Panc1 (cell line): ENCODE measurements around the gene RTL3. TPM values are rescaled to one million over a fixed set of nuclear protein-coding genes. Genes with fewer than 3 reads are reported as not detected.
"Not testable (repeated sequence)": the region's sequence is repeated elsewhere in the genome, so short reads cannot be mapped to it uniquely, and the experiment has no call there.

Experiments
- ATAC-seq: fragments of 200-7000 bp; cut with Tn5 transposase; 2 replicates; pipeline ENCODE4 v1.9.1; 2020; ENCODE audit warnings: mild to moderate bottlenecking, moderate library complexity
- BruUV-seq: library from RNA; stranded (reverse); fragments of 400-500 nt; replicated peaks from 2 replicates; lab custom pipeline; 2021; lab: Mats Ljungman, UMichigan
- CTCF ChIA-PET: fragments of 300-600 bp; sonication (Branson Sonifier 250); formaldehyde crosslinking; loops from one replicate; lab custom pipeline; 2022; ENCODE audit warnings: antibody characterized with exemption; lab: Charles Lee
- POLR2A ChIA-PET: fragments of 300-600 bp; sonication (Branson Sonifier 250); formaldehyde crosslinking; loops from one replicate; lab custom pipeline; 2022; ENCODE audit warnings: antibody characterized with exemption; lab: Charles Lee
- DNase-seq: peaks from one replicate; pipeline ENCODE4 v3.0.0-alpha.2; 2010; ENCODE audit warnings: low read depth, low spot score
- H3K27ac ChIP-seq: 2 replicates; pipeline ENCODE4 v1.5.1; 2011; ENCODE audit warnings: mild to moderate bottlenecking, low read length, inconsistent platforms
- H3K27me3 ChIP-seq: fragments of 200-500 bp; sonication (Bioruptor generic); 2 replicates; pipeline ENCODE4 v1.6.0; 2014; ENCODE audit warnings: low read length, inconsistent platforms; ENCODE audit not compliant: control insufficient read depth, insufficient read depth
- H3K36me3 ChIP-seq: fragments of 200-500 bp; sonication (Bioruptor generic); 2 replicates; pipeline ENCODE4 v1.5.1; 2014; ENCODE audit warnings: inconsistent platforms, mild to moderate bottlenecking, low read length, moderate library complexity; ENCODE audit not compliant: control insufficient read depth, insufficient read depth
- H3K4me1 ChIP-seq: 2 replicates; pipeline ENCODE4 v1.5.1; 2011; ENCODE audit warnings: inconsistent platforms, mild to moderate bottlenecking, low read length, moderate library complexity; ENCODE audit not compliant: control insufficient read depth, insufficient read depth
- H3K4me3 ChIP-seq, 2 experiments: 2 replicates each; pipeline ENCODE4 v1.5.1; 2011 to 2012; ENCODE audit warnings: low read depth in 2 of 2, low read length in 2 of 2, mild to moderate bottlenecking in 2 of 2, inconsistent platforms in 1 of 2, moderate library complexity in 1 of 2
- H3K9me3 ChIP-seq: fragments of 200-500 bp; sonication (Bioruptor generic); 2 replicates; pipeline ENCODE4 v1.5.1; 2014; ENCODE audit warnings: low read depth, mild to moderate bottlenecking, inconsistent platforms, low read length, moderate library complexity; ENCODE audit not compliant: control insufficient read depth, insufficient read depth
- CTCF ChIP-seq: fragments of 450-650 bp; IDR thresholded peaks from 2 replicates; pipeline ENCODE4 v1.5.1; 2017; ENCODE audit warnings: mild to moderate bottlenecking
- POLR2AphosphoS5 ChIP-seq: IDR thresholded peaks from 2 replicates; pipeline ENCODE4 v1.6.1; 2012; ENCODE audit warnings: mild to moderate bottlenecking, low read depth, low read length, moderate library complexity
- REST ChIP-seq, 2 experiments: IDR thresholded peaks; 2 replicates each; pipeline ENCODE4 v1.6.1; 2011 to 2012; ENCODE audit warnings: low read depth in 2 of 2, control low read depth in 1 of 2, low read length in 1 of 2, mild to moderate bottlenecking in 1 of 2, moderate library complexity in 1 of 2; ENCODE audit not compliant: insufficient read depth in 1 of 2
- SIN3A ChIP-seq: IDR thresholded peaks from 2 replicates; pipeline ENCODE4 v1.6.1; 2012; ENCODE audit warnings: low read depth, mild to moderate bottlenecking, low read length, moderate library complexity, borderline replicate concordance; ENCODE audit not compliant: insufficient read depth
- TCF7L2 ChIP-seq: IDR thresholded peaks from 2 replicates; pipeline ENCODE4 v1.6.1; 2011; ENCODE audit warnings: mild to moderate bottlenecking, low read depth, low read length, inconsistent platforms
- in situ Hi-C: cut with HindIII; loops from 2 replicates; pipeline ENCODE4 v1.10.0; 2016; ENCODE audit warnings: low sequenced_read_pairs, low pct_unique_long_range_greater_than_20kb
- intact Hi-C: fragments of 100-400 bp; cut with micrococcal nuclease; formaldehyde crosslinking; loops from one replicate; pipeline ENCODE4 v1.10.0; 2022; ENCODE audit not compliant: unreplicated experiment
- total RNA-seq: library from RNA; stranded (reverse); gene quantifications from one replicate; pipeline ENCODE4 v1.2.1, GENCODE V29; 2021; ENCODE audit not compliant: unreplicated experiment

Gene RTL3
- total RNA-seq, 1 experiment from 2014 or later = not detected

- no peaks in the 10 kb centered on the region for H3K27me3 ChIP-seq
- H3K27ac ChIP-seq = no peak overlapping the region
- ChIA-PET CTCF (no interaction called here), POLR2A (no interaction called here)
- BruUV-seq = no TSS peak
- DNase-seq = no peak
- no peaks in the 10 kb centered on the region for H3K36me3 ChIP-seq
- ATAC-seq = no peak
- no peaks in the 10 kb centered on the region for H3K9me3 ChIP-seq
- in situ Hi-C loops (no loop called here), intact Hi-C loops (no loop called here)
- no peak overlapping the region for H3K4me3 ChIP-seq
- TF ChIP-seq POLR2AphosphoS5 (no peak), TCF7L2 (no peak), REST (IDR thresholded peaks at IDR 0.05; ENCODE audit: insufficient read depth in 1 of 2, low read depth in 2 of 2, low read length in 1 of 2) (no peak), SIN3A (no peak), CTCF (no peak)
- H3K4me1 ChIP-seq = no peaks in the 10 kb centered on the region
Measured at GRCh38 chrX:78643096-78643495, 16.0 kb downstream of the RTL3 start.

GRCh38 chrX:78636096-78636495 is 23.0 kb downstream of the RTL3 start:
- H3K27ac ChIP-seq, DNase-seq, in situ Hi-C loops, POLR2A ChIA-PET, ATAC-seq, H3K9me3 ChIP-seq, H3K4me3 ChIP-seq, intact Hi-C loops, CTCF ChIA-PET, BruUV-seq, H3K4me1 ChIP-seq, H3K36me3 ChIP-seq, H3K27me3 ChIP-seq: not testable (repeated sequence)

- no peak for ATAC-seq
- in situ Hi-C loops = no loop called here
Measured at GRCh38 chrX:78624962-78625909, 33.9 kb downstream of the RTL3 start.

More at GRCh38 chrX:78624962-78625909, 33.9 kb downstream of the RTL3 start:
- H3K9me3 ChIP-seq = no peaks in the 10 kb centered on the region
- TF ChIP-seq POLR2AphosphoS5 = no peak
- TF ChIP-seq REST (IDR thresholded peaks at IDR 0.05; ENCODE audit: insufficient read depth in 1 of 2, low read depth in 2 of 2, low read length in 1 of 2) = no peak
- TF ChIP-seq TCF7L2 = no peak
- no peak for TF ChIP-seq SIN3A
- TF ChIP-seq CTCF = no peak
- intact Hi-C loops = no loop called here
- H3K27ac ChIP-seq = no peak overlapping the region
- ChIA-PET POLR2A (no interaction called here), CTCF (no interaction called here)
- H3K27me3 ChIP-seq = no peaks in the 10 kb centered on the region
- no peak for DNase-seq
- no peaks in the 10 kb centered on the region for H3K4me1 ChIP-seq
- H3K4me3 ChIP-seq = no peak overlapping the region
- no peaks in the 10 kb centered on the region for H3K36me3 ChIP-seq
- BruUV-seq = no TSS peak
